GM18499 (cell line): Measurements from ENCODE around the gene AMMECR1L.
"Not testable (repeated sequence)": the region's sequence is repeated elsewhere in the genome, so short reads cannot be mapped to it uniquely, and the experiment has no call there.

Source experiments
- ATAC-seq: cut with Tn5 transposase; IDR thresholded peaks from one replicate; pipeline ENCODE4 v1.9.1; 2021; ENCODE audit warnings: moderate number of reproducible peaks; ENCODE audit not compliant: insufficient read depth, unreplicated experiment

AMMECR1L gene

GRCh38 chr2:127887776-127888130 lies 2.0 kb upstream of the AMMECR1L start:
- no peak for ATAC-seq

- ATAC-seq = no peak
Observed at GRCh38 chr2:127887082-127887775, 1.5 kb upstream of the AMMECR1L start.

GRCh38 chr2:127886593-127886935 lies 808 bp upstream of the AMMECR1L start:
- peak; percentile 17 for ATAC-seq

- ATAC-seq = not testable (repeated sequence)
Observed at GRCh38 chr2:127884861-127885740, 655 bp downstream of the AMMECR1L start.

GRCh38 chr2:127884436-127884835 lies 1.3 kb downstream of the AMMECR1L start:
- ATAC-seq = no peak

- ATAC-seq = no peak
Observed at GRCh38 chr2:127879899-127880298, 5.9 kb downstream of the AMMECR1L start.

- ATAC-seq = no peak
Observed at GRCh38 chr2:127877626-127878025, 8.1 kb downstream of the AMMECR1L start.

- ATAC-seq = no peak
Observed at GRCh38 chr2:127877136-127877535, 8.6 kb downstream of the AMMECR1L start.

- no peak for ATAC-seq
Observed at GRCh38 chr2:127874378-127875269, 11.1 kb downstream of the AMMECR1L start.

GRCh38 chr2:127873707-127874303 lies 12.0 kb downstream of the AMMECR1L start:
- no peak for ATAC-seq

- ATAC-seq = no peak
Observed at GRCh38 chr2:127872354-127872753, 13.4 kb downstream of the AMMECR1L start.

GRCh38 chr2:127865926-127866325 lies 19.8 kb downstream of the AMMECR1L start:
- no peak for ATAC-seq

GRCh38 chr2:127864877-127865276 lies 20.9 kb downstream of the AMMECR1L start:
- no peak for ATAC-seq

GRCh38 chr2:127862228-127862627 lies 23.5 kb downstream of the AMMECR1L start:
- no peak for ATAC-seq

- ATAC-seq = no peak
Observed at GRCh38 chr2:127860130-127860529, 25.6 kb downstream of the AMMECR1L start.

GRCh38 chr2:127859712-127860085 lies 26.1 kb downstream of the AMMECR1L start:
- no peak for ATAC-seq

GRCh38 chr2:127857265-127857808 lies 28.4 kb downstream of the AMMECR1L start:
- no peak for ATAC-seq

- ATAC-seq = no peak
Observed at GRCh38 chr2:127853671-127854070, 32.1 kb downstream of the AMMECR1L start.

- no peak for ATAC-seq
Observed at GRCh38 chr2:127852388-127852787, 33.4 kb downstream of the AMMECR1L start.

GRCh38 chr2:127847931-127848330 lies 37.8 kb downstream of the AMMECR1L start:
- ATAC-seq = no peak
